NCI-H146 treated with DMSO at 0.1 percent for 48 hours (cell line): ENCODE results near the gene UMPS.
"Not testable (repeated sequence)": the region's sequence is repeated elsewhere in the genome, so short reads cannot be mapped to it uniquely, and the experiment has no call there.

Experiments used
- DNase-seq: peaks from one replicate; lab custom pipeline; 2025; ENCODE audit not compliant: unreplicated experiment; lab: John Stamatoyannopoulos, UW

UMPS gene

DNA sequence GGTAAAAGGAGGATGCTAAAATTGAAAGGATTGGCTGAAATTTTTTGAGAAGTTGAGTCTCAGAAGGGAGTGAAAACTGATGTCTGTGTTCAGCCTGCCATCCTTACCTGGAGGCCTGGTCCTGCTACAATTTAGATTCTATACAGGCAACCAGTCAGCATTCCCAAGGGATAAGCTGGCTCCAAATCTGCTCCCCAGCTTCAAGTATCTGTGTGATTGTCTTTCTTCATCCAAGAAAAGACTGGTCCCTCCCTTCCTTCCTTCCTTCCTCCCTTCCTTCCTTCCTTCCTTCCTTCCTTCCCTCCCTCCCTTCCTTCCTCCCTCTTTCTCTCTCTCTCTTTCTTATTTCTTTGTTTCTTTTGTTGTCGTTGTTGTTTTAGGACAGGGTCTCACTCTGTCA, 24.7 kb upstream of the UMPS start:
- DNase-seq: no peak

DNA sequence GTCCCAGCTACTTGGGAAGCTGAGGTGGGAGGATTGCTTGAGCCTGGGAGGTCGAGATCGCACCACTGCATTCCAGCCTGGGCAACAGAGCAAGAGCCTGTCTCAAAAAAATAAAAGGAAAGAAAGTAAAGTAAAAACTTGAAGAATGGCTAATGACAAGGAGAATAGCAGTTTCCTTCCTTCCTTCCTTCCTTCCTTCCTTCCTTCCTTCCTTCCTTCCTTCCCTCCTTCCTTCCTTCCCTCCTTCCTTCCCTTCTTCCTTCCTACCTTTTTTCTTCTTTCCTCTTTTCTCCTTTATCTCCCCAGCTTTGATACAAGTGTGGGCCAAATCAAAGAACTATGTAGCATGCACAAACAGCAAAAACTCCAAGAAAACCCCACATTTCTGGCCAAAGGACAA, 23.0 kb upstream of the UMPS start:
- not testable (repeated sequence) for DNase-seq

- no peak for DNase-seq
Measured at GRCh38 chr3:124707656-124708062, 22.6 kb upstream of the UMPS start.

DNA sequence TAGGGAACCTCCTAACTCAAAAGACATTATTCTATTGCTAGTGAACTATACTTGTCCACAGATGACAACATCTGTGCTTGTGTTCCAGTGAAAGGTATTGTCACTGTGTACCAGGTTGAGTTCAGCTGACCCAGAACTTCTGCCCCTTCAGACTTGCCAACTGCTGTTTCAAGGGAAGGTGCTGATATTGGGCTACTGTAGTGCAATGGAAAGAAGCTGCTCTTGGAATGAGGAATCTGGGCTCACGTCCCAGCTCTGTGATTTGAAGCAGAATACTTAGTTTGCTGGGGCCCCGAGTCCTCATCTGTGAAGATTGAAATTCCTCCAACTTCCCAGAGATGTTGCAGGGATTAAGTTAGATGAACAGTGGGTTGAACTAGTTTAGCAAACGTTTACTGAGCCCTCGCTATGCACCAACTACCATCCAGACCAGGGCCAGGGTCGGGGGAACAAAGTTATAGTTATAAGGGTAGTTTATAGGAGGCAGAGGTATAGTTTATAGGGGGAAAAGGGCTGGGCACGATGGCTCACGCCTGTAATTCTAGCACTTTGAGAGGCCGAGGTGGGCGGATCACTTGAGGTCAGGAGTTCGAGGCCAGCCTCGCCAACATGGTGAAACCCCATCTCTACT, 15.9 kb upstream of the UMPS start:
- no peak for DNase-seq

DNA sequence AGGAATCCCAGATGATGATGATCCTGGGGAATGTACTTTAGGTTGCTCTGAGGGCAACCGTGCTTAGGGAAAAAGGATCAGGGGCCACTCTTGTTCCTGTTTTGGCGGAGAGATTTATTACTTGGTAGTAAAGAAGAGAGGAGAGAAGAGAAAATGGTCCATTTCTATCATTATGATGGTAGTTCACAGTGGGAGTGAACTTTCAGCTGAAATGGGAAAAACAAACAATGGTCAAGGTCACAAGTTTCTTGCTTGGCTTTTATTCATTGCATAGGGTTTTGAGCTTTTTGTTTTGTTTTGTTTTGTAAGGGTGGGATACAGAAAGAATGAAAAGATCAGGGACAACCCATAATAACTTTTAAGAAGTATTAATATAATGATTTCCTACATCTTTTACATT, 7.7 kb upstream of the UMPS start:
- no peak for DNase-seq

DNA sequence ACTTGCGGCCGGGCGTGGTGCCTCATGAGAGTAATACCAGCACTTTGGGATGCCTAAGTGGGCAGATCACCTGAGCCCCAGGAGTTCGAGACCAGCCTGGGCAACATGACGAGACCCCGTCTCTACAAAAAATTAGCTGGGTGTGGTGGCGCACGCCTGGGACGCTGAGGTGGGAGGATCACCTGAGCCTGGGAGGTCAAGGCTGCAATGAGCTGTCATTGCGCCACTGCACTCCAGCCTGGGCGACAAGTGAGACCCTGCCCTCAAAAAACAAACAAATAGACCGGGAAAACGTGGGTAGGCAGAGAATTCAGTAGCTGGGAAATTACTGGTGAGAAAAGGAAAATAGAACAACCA, 667 bp downstream of the UMPS start:
- no peak for DNase-seq

GRCh38 chr3:124731760-124732159, 1.5 kb downstream of the UMPS start:
- DNase-seq: no peak

DNA sequence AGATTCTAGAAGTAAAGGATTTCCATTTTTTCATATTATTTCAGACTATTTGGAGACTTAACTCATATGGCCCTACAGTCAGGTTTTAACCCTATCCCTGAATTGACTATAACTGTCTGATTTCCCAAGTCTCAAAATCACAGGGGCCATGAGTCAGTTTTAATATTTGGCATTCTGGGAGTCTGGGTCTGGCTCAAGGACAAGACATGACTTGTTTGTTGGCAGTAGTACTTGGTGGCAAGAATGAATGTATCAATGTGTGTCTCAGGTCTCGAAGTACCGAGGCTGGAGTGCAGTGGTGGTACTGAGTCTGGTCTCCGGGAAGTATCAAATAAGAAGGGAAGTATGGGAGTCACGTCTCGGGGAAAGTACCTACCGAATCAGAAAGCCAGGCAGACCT, 10.8 kb downstream of the UMPS start:
- no peak for DNase-seq

DNA sequence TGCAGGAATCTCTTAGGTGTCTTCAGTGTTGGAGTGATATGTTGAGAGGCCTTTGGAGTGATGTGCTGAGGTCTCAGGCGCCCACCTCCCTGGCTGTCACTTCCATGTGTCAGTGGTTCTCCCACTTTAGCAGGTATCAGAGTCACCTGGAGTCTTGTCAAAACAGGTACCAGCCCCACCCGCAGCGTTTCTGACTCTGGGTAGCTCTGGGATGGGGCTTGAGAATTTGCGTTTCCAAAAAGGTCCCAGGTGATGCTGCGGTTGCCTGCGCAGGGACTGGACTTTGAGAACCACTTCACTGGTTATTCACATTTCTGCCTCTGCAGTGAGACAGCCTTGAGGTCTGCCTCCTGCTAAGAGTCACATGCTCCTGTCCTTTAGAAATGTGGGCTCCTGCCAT, 15.5 kb downstream of the UMPS start:
- no peak for DNase-seq

GRCh38 chr3:124747111-124747981, 17.1 kb downstream of the UMPS start:
- no peak for DNase-seq

DNA sequence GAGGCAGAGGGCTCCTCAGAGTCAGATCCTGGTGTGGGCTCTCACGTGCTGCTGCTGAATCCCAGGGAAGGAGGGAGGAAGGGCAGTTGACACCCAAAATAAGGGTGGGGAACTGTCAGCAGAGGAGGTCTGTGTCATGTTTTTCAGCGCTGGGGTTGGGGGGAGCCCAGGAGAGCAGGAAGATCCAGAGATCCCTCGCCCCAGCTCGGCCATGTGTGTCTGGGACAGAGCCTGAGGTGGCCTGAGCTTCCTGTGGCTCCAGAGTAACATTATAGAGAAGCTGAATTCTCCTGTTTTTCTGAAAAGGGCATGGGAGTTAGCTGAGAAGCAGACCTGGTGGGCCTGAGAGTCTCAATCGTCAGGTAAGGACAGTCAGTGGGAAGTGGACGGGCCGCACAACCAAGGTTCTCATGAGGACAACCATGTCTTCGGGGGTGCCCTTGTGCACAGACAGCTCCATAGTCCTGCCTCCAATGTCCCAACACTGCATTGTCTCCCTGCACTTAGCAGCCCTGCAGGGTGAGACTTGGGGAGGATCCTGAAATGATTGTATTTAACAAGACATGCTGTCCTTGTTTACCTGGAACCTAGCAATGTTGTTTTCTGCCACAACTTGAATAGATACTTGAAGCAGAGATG, 18.4 kb downstream of the UMPS start:
- DNase-seq: no peak

GRCh38 chr3:124749877-124750276, 19.6 kb downstream of the UMPS start:
- not testable (repeated sequence) for DNase-seq

DNA sequence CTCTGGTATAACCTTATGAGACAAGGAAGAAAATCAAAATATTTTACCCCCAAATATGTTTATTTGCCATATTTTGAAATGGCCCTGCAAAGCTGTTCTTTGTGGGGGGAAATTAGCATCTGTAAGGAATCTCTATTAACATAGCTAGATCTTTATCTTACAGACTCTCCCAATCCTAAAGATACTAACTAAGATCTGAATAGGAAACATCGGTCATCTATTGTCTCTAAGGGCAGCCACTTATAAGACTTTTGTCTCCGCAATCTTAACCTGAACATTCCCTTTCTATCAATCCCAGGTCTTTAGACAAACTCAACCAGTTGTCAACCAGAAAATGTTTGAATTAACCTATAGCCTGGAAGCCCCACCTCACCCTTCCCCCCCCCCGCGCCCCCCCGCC, 21.2 kb downstream of the UMPS start:
- no peak for DNase-seq

DNA sequence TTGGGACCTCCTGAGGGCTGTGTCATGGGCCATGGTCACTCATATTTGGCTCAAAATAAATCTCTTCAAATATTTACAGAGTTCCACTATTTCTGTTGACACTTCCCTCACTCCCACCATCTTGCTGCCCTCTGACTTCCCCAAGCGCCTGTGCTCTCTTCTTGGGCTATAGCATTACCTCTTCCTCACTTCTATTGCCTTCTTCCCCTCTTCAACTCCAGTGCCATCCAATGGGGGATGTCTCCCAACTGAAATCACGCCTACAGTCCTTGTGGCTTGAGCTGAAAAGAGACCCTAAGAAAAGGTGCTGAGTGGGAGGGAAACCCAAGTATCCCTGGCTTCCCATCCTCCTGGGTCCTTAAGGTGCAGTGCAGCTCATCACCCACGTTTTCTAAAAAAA, 21.8 kb downstream of the UMPS start:
- DNase-seq: no peak

DNA sequence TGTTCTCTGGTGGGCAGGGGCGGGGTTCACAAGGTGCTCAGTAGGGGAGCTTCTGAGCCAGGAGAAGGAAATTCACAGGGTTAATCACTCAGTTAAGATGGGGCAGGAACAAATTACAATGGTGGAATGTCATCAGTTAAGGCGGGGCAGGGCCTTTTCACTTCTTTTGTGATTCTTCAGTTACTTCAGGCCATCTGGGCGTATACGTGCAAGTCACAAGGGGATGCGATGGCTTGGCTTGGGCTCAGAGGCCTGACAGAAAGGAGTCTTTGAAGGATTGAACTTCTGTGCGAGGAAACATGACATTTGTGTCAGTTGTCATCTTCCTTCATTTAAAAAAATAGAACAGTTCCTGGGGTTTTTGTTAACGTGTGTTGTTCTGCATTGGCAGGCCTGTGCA, 27.7 kb downstream of the UMPS start:
- DNase-seq: not testable (repeated sequence)

DNA sequence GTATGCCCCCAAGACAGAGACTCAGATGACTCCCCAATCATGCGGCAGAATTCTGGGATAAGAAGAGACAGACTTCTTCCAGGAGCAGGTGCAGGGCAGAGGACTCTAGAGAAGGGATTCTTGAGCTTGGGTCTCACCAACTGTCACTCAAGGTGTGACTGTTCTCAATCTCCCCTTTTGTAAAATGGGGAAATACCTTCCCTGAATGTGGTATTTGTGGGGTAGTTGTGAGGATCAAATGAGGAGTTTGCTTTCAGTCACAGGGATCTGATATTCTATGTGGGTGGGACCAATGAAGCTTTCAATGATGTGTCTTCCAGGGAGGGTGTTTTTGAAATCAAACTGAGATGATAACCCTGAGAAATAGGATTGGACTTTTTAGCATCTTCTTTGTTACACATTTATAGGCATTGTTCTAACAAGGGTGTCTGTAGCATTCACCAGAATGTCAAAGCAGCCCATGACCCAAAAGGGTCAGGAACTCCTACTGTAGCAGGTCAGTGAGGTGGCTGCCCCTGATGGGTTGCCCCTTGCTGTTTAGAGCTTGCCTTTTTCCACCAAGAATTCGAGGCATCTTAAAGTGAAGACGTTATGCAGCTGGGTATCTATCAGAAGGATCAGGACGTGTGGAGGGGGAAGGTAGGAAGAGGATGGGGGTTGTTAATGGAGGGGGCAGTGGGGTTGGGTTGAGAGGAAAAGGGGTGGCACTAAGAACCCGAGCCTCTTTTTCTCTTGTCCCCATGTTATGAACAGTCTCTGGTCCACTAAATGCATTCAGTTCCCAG, 28.8 kb downstream of the UMPS start:
- no peak for DNase-seq

DNA sequence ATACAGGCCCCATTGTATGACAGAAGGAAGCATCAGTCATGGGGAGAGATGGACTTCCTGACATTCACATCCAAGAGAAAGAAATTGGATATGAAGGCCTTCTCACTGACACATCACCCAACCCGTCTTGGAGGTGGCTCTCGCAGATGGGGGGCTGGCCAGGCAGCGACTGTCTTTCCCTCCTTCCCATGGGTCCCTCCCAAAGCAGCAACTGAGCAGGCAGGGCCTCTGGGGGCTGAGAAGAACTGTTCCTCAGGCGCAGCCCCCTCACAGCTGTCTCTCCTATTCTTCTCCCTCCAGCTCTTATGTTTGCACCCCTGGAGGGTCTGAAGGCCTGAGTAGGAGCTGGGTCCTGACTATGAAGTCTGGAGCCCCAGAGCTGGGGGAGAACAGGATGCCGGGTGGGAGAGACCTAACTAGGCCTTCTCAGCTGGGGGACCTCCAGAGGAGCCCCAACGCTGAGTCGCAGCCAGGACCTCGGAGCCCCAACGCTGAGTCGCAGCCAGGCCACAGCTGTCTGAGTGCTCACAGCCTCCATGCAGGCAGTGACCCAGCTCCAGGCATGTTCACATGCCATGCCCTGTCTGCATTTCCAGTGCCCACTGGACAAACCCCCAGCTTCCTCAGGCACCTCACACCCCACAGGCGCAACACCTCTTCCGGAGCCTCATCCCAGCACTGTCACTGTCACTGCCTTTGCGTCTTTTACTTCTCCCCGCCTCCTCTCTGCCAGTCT, 29.6 kb downstream of the UMPS start:
- no peak for DNase-seq

DNA sequence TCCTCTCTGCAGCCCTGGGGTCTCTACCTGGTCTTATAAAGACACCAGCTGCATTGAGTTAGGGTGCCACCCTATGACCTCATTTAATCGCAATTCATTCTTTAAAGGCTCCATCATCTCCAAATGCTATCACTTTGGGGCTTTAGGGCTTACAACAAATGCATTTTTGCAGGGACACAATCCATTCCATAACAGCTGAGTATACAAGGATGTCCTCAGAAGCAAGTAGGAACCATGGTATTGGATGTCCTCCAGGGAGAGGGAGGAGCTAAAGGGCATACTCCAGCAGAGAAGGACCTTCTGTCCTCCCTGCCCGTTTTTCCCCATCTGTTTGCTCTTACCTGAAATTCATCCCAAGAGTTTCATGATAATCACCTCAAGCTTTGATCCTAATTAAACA, 30.3 kb downstream of the UMPS start:
- peak; percentile 30 for DNase-seq

DNA sequence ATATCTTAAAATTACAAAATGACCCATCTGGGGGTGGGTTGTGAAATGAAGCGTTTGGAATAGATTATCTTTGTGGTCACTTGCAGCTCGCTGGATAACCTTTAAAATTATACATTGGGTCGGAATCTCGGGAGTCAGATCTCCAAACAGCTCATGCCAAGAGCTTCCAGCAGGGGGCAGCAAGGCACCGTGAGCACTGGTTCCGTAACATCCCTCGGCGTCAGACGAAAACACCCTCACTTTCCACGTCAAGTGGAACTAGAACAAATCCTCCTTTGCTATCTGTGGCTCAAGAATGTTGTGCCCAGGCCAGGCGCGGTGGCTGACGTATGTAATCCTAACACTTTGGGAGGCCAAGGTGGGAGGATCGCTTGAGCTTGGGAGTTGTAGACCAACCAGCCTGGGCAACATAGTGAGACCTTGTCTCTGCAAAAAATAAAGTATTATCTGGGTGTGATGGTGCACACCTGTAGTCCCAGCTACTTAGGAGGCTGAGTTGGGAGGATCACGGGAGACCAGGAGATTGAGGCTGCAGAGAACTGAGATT, 31.1 kb downstream of the UMPS start:
- peak; percentile 66 for DNase-seq

DNA sequence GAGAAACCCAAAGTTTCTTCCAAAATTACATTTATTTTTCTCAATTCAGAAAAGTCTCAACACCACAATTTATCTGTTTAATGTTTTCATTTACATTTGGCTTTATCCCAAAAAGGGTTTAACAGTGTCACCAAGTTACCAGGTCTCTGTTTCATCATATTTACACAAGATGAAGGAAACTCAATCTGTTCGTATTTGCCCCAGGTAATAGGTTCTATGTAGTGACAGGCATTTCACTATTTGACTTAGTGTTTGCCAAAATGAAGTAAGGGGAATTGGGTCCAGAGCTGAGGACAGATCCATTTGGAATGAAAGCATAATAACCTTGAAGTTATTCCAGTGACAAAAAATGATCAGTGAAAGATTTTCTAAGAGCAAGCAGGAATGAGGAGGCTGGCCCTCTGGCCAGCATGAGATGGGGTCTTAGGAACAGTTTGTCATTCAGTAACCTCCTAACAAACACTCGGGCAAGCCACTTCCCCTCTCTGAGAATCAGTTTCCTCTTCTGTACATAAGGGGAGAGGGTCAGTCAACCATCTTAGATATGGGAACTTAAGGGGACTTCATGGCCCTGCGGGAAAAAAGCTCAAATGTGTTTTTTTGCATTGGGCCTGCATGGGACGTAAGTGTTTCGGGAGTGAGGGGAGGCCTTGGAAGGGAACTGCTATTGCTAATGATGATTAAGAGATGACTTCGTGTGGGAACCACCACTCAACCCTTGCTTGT, 31.8 kb downstream of the UMPS start:
- no peak for DNase-seq
